SU-DHL-6 (cell line): ENCODE measurements around the gene MAP2K5.
A peak's percentile ranks its signal among the peaks of the same experiment; 100 is the strongest.

Experiments
- EZH2phosphoT487 ChIP-seq: fragments of 200-600 bp; sonication (generic), shearing (Covaris generic); conservative IDR thresholded peaks from 2 replicates; pipeline ENCODE4 v1.6.1; 2018; ENCODE audit warnings: mild to moderate bottlenecking, antibody characterized with exemption, low read length, moderate library complexity, mixed read lengths
- TF ChIP-seq, protein P1 (sequence below): fragments of 200-600 bp; sonication (generic); IDR thresholded peaks from one replicate; pipeline ENCODE4 v1.5.1; 2017; ENCODE audit warnings: antibody characterized with exemption, mild to moderate bottlenecking, low read length, moderate library complexity; ENCODE audit not compliant: insufficient read depth, poor library complexity, severe bottlenecking

GRCh38 chr15:67832031-67832551 lies 289.6 kb downstream of the MAP2K5 start:
- TF ChIP-seq, protein P1, sequence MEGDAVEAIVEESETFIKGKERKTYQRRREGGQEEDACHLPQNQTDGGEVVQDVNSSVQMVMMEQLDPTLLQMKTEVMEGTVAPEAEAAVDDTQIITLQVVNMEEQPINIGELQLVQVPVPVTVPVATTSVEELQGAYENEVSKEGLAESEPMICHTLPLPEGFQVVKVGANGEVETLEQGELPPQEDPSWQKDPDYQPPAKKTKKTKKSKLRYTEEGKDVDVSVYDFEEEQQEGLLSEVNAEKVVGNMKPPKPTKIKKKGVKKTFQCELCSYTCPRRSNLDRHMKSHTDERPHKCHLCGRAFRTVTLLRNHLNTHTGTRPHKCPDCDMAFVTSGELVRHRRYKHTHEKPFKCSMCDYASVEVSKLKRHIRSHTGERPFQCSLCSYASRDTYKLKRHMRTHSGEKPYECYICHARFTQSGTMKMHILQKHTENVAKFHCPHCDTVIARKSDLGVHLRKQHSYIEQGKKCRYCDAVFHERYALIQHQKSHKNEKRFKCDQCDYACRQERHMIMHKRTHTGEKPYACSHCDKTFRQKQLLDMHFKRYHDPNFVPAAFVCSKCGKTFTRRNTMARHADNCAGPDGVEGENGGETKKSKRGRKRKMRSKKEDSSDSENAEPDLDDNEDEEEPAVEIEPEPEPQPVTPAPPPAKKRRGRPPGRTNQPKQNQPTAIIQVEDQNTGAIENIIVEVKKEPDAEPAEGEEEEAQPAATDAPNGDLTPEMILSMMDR = peak; percentile 26
- TF ChIP-seq EZH2phosphoT487 = no peak
